Measurements from ENCODE around the gene OR52N1.

GRCh38 chr11:5737670-5738392, 53.2 kb downstream of the OR52N1 start:
- no peak for TF ChIP-seq CSDC2 (CRISPR knock-in tag; IDR thresholded peaks at IDR 0.05)
- TF ChIP-seq, protein P1, sequence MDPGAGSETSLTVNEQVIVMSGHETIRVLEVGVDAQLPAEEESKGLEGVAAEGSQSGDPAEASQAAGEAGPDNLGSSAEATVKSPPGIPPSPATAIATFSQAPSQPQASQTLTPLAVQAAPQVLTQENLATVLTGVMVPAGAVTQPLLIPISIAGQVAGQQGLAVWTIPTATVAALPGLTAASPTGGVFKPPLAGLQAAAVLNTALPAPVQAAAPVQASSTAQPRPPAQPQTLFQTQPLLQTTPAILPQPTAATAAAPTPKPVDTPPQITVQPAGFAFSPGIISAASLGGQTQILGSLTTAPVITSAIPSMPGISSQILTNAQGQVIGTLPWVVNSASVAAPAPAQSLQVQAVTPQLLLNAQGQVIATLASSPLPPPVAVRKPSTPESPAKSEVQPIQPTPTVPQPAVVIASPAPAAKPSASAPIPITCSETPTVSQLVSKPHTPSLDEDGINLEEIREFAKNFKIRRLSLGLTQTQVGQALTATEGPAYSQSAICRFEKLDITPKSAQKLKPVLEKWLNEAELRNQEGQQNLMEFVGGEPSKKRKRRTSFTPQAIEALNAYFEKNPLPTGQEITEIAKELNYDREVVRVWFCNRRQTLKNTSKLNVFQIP (CRISPR knock-in tag; IDR thresholded peaks at IDR 0.05; ENCODE audit: borderline replicate concordance, low read depth): no peak
